KMS-11 (cell line): Measurements from ENCODE around the gene EDARADD.

ENCODE experiments used
- H2AFZ ChIP-seq: fragments of 200-600 bp; sonication (generic); 2 replicates; pipeline ENCODE4 v1.6.1; 2016; ENCODE audit warnings: antibody characterized with exemption, mixed run types, low read depth
- H3K27ac ChIP-seq: fragments of 200-600 bp; sonication (generic); 2 replicates; pipeline ENCODE4 v1.6.1; 2016; ENCODE audit warnings: mild to moderate bottlenecking, mixed run types
- H3K27me3 ChIP-seq: fragments of 200-600 bp; sonication (generic); 2 replicates; pipeline ENCODE4 v1.6.1; 2017; ENCODE audit warnings: mild to moderate bottlenecking, low read depth, mixed run types, moderate library complexity; ENCODE audit not compliant: insufficient read depth
- H3K36me3 ChIP-seq: fragments of 200-600 bp; sonication (generic); 2 replicates; pipeline ENCODE4 v1.6.1; 2017; ENCODE audit warnings: mild to moderate bottlenecking, mixed run types; ENCODE audit not compliant: insufficient read depth
- H3K4me1 ChIP-seq: fragments of 200-600 bp; sonication (generic); 2 replicates; pipeline ENCODE4 v1.6.1; 2016; ENCODE audit warnings: mild to moderate bottlenecking, low read depth, mixed run types; ENCODE audit not compliant: poor library complexity, severe bottlenecking
- H3K4me2 ChIP-seq: fragments of 200-600 bp; sonication (generic); 2 replicates; pipeline ENCODE4 v1.7.0; 2016; ENCODE audit warnings: mild to moderate bottlenecking, mixed run types
- H3K4me3 ChIP-seq: fragments of 200-600 bp; sonication (generic); IDR thresholded peaks from 2 replicates; pipeline ENCODE4 v1.6.1; 2017; ENCODE audit warnings: low read depth, low read length, mixed read lengths; ENCODE audit not compliant: insufficient read depth
- H3K79me2 ChIP-seq: fragments of 200-600 bp; sonication (generic); 2 replicates; pipeline ENCODE4 v1.6.1; 2016; ENCODE audit warnings: low read depth, mixed run types; ENCODE audit not compliant: insufficient read depth
- H3K9ac ChIP-seq: fragments of 200-600 bp; sonication (generic); 2 replicates; pipeline ENCODE4 v1.6.1; 2016; ENCODE audit warnings: mild to moderate bottlenecking, mixed run types
- H4K20me1 ChIP-seq: fragments of 200-600 bp; sonication (generic); 2 replicates; pipeline ENCODE4 v1.6.1; 2016; ENCODE audit warnings: mild to moderate bottlenecking, mixed run types; ENCODE audit not compliant: insufficient read depth
- TF ChIP-seq, protein P1 (sequence below): fragments of 200-600 bp; sonication (generic); conservative IDR thresholded peaks from 2 replicates; pipeline ENCODE4 v1.6.1; 2017; ENCODE audit warnings: low read depth, mild to moderate bottlenecking, antibody characterized with exemption, low read length, moderate library complexity, mixed read lengths

The EDARADD gene

DNA sequence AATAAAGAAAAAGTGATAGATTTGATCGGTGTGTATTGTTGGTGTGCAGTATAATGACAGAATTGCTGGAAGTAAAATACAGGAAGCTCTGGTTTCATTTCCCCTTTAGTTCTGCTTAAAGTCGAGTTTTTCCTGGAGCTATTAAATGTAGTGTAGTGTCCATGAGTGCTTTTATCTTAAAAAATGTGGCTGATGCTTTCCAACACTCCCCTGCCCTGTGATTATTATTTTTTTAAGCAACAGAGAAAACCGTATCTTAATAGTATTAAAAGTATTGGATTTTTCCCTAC lies 130.8 kb downstream of the EDARADD start:
- Histone ChIP-seq H3K36me3 (no peaks in the 10 kb centered on the region), H3K4me3 (peak overlapping the region; percentile 75), H4K20me1 (no peaks in the 10 kb centered on the region), H3K9ac (peak overlapping the region; percentile 26; the same call in 1 of the 2 replicates), H3K4me1 (no peaks in the 10 kb centered on the region), H2AFZ (peak overlapping the region; percentile 95), H3K79me2 (no peaks in the 10 kb centered on the region), H3K4me2 (peak overlapping the region; percentile 77), H3K27me3 (no peaks in the 10 kb centered on the region), H3K27ac (no peak overlapping the region)
- TF ChIP-seq, protein P1, sequence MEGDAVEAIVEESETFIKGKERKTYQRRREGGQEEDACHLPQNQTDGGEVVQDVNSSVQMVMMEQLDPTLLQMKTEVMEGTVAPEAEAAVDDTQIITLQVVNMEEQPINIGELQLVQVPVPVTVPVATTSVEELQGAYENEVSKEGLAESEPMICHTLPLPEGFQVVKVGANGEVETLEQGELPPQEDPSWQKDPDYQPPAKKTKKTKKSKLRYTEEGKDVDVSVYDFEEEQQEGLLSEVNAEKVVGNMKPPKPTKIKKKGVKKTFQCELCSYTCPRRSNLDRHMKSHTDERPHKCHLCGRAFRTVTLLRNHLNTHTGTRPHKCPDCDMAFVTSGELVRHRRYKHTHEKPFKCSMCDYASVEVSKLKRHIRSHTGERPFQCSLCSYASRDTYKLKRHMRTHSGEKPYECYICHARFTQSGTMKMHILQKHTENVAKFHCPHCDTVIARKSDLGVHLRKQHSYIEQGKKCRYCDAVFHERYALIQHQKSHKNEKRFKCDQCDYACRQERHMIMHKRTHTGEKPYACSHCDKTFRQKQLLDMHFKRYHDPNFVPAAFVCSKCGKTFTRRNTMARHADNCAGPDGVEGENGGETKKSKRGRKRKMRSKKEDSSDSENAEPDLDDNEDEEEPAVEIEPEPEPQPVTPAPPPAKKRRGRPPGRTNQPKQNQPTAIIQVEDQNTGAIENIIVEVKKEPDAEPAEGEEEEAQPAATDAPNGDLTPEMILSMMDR = no peak

DNA sequence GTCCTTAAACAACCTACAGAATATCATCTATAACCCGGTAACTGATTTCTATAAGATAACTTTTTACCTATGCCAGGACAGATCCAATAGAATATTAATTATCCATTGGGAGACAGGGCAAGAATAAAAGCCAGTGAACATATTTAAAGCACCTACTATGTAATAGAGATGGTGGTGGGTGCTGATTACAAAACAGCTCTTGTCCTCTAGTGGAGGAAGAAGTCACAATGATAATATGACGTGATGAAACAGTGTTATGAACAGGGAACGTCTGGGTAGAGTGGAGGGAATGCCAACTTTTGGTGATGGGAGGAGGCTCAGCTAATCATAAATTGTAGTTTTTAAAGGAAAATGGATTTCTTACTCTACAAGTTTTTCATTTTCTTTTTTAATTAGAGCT lies 132.0 kb downstream of the EDARADD start:
- Histone ChIP-seq H3K4me1 (no peaks in the 10 kb centered on the region), H3K27me3 (no peaks in the 10 kb centered on the region), H3K79me2 (no peaks in the 10 kb centered on the region), H3K4me2 (no peak overlapping the region), H3K27ac (no peak overlapping the region), H3K36me3 (no peaks in the 10 kb centered on the region), H2AFZ (no peak overlapping the region), H3K9ac (no peak overlapping the region), H3K4me3 (no peak overlapping the region), H4K20me1 (no peaks in the 10 kb centered on the region)
- TF ChIP-seq, protein P1 = no peak

- H3K27me3 ChIP-seq = no peaks in the 10 kb centered on the region
- no peak overlapping the region for H2AFZ ChIP-seq
- no peak overlapping the region for H3K4me2 ChIP-seq
- no peak overlapping the region for H3K9ac ChIP-seq
- H3K4me1 ChIP-seq = no peaks in the 10 kb centered on the region
- H3K36me3 ChIP-seq = no peaks in the 10 kb centered on the region
- no peak overlapping the region for H3K4me3 ChIP-seq
- H4K20me1 ChIP-seq = no peaks in the 10 kb centered on the region
- TF ChIP-seq, protein P1 = no peak
- no peaks in the 10 kb centered on the region for H3K79me2 ChIP-seq
- H3K27ac ChIP-seq = no peak overlapping the region
Measured at GRCh38 chr1:236530286-236530685, 136.2 kb downstream of the EDARADD start.

DNA sequence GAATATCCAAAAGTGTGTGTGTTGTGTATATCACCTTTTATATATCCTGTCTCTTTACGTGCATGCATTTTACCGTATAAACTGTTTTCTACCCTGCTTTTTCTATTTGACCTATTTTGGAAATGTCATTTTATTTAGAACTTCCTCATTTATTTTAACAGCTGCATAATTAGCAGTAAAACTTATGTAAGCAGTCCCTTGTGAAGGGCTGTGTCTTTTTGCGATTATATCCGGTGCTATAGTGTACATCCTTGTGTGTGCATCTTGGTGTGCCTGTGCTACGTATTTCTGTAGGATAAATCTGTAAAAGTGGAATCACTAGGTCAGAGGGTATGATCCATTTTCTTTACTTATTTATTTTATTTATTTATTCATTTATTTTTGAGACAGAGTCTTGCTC lies 136.9 kb downstream of the EDARADD start:
- Histone ChIP-seq H3K9ac (no peak overlapping the region), H3K4me3 (no peak overlapping the region), H3K27me3 (no peaks in the 10 kb centered on the region), H3K4me1 (no peaks in the 10 kb centered on the region), H3K4me2 (no peak overlapping the region), H4K20me1 (no peaks in the 10 kb centered on the region), H3K36me3 (no peaks in the 10 kb centered on the region), H2AFZ (no peak overlapping the region), H3K79me2 (no peaks in the 10 kb centered on the region), H3K27ac (no peak overlapping the region)
- TF ChIP-seq, protein P1 = no peak

DNA sequence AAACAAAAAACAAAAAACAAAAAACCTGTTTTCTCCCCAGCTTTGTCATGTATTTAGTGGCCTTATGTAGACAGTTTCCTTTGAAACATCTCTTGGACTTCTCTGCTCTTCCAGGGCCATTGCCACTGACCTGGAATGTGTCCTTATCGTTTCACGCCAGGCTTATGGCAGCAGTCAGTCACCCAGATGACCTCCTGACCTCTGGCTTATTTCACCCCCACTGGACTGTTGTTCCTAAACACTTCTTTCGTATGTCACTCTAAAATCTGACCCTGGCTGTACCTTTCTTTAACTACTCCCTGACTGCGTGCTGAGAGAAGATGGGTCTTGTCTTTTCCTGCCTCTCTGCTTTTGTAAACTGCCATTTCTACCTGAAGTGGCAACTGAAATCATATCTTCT lies 138.8 kb downstream of the EDARADD start:
- TF ChIP-seq, protein P1 = no peak
- no peaks in the 10 kb centered on the region for H3K79me2 ChIP-seq
- no peak overlapping the region for H3K27ac ChIP-seq
- no peaks in the 10 kb centered on the region for H3K4me1 ChIP-seq
- no peaks in the 10 kb centered on the region for H3K36me3 ChIP-seq
- no peaks in the 10 kb centered on the region for H4K20me1 ChIP-seq
- no peaks in the 10 kb centered on the region for H3K27me3 ChIP-seq
- H3K4me2 ChIP-seq = no peak overlapping the region
- H2AFZ ChIP-seq = no peak overlapping the region
- no peak overlapping the region for H3K9ac ChIP-seq
- H3K4me3 ChIP-seq = no peak overlapping the region
